ENCODE results near the gene DYNLT4. TPM values are rescaled to one million over a fixed set of nuclear protein-coding genes. Genes with fewer than 3 reads are reported as not detected.
"Not testable (repeated sequence)": the region's sequence is repeated elsewhere in the genome, so short reads cannot be mapped to it uniquely, and the experiment has no call there.

The DYNLT4 gene
- total and polyA plus RNA-seq, 10 donors = 0.15 to 2.1 (median 0.82) TPM; not detected in 3

GRCh38 chr1:44812822-44813543 lies 5.8 kb upstream of the DYNLT4 start:
- WGBS, 5 donors = 63 to 80% (median 73%) methylated on average over 45 to 48 of the region's 48 CpGs
- TF ChIP-seq POLR2A (IDR thresholded peaks at IDR 0.05) (no peak), POLR2AphosphoS5 (IDR thresholded peaks at IDR 0.05) (no peak)
- TF ChIP-seq, protein P1, sequence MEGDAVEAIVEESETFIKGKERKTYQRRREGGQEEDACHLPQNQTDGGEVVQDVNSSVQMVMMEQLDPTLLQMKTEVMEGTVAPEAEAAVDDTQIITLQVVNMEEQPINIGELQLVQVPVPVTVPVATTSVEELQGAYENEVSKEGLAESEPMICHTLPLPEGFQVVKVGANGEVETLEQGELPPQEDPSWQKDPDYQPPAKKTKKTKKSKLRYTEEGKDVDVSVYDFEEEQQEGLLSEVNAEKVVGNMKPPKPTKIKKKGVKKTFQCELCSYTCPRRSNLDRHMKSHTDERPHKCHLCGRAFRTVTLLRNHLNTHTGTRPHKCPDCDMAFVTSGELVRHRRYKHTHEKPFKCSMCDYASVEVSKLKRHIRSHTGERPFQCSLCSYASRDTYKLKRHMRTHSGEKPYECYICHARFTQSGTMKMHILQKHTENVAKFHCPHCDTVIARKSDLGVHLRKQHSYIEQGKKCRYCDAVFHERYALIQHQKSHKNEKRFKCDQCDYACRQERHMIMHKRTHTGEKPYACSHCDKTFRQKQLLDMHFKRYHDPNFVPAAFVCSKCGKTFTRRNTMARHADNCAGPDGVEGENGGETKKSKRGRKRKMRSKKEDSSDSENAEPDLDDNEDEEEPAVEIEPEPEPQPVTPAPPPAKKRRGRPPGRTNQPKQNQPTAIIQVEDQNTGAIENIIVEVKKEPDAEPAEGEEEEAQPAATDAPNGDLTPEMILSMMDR (IDR thresholded peaks at IDR 0.05 in 8 of 11, conservative IDR thresholded peaks at IDR 0.05 in 3 of 11) = no peak
- Histone ChIP-seq H3K27me3 (replicated peaks in 1 of 7) (no peaks in the 10 kb centered on the region), H3K36me3 (no peaks in the 10 kb centered on the region), H3K27ac (peak overlapping the region; percentile 71 to 98 (median 89)), H3K4me3 (peak overlapping the region in 7 of 8 donors; percentile 38 to 66 (median 47)), H3K9me3 (no peaks in the 10 kb centered on the region), H3K4me1 (peaks cover 34 to 80% (median 66%) of the 10 kb centered on the region in 6 donors)
- no peak for DNase-seq
- intact Hi-C loops (cut with DNase I; ENCODE audit: low total_unique reads) = no loop called here

DNA sequence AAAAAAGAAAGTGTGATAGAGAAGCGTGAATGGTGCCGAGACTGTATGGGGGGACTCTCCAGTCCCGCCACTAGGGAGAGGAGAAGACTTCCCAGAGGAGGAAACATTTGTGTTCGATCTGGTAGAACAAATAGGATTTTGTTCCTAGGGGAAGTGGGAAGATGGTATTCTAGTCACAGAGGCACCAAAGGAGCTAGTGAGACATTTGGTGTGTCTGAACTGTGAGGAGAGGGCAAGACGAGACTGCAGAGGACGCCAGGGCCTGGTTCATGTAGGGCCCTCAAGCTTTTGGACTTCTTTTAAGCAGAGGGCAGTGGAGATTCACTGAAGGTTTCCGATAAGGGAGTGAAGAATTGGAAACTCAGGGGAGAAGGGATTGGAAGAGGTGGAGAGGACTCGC lies 4.1 kb upstream of the DYNLT4 start:
- DNase-seq = peak; percentile 47
- TF ChIP-seq, protein P1 (IDR thresholded peaks at IDR 0.05 in 8 of 11, conservative IDR thresholded peaks at IDR 0.05 in 3 of 11) = no peak
- no peak for TF ChIP-seq POLR2A (IDR thresholded peaks at IDR 0.05)
- TF ChIP-seq POLR2AphosphoS5 (IDR thresholded peaks at IDR 0.05) = no peak

DNA sequence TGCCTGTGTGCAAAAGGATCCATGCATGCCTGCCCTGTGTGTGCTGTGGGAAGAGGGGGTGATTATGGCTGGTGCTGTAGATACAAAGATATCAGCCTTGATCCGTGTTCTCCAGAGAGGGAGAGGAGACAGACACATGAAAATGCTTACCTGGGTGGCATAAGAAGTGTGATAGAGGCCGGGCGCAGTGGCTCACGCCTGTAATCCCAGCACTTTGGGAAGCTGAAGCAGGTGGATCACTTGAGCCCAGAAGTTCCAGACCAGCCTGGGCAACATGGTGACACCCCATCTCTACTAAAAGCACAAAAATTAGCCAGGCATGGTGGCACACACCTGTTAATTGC lies 3.6 kb upstream of the DYNLT4 start:
- peaks cover 51 to 99% (median 87%) of the 10 kb centered on the region in 6 donors for H3K4me1 ChIP-seq
- H3K9me3 ChIP-seq; DNase-seq; intact Hi-C loops (cut with DNase I; ENCODE audit: low total_unique reads); H3K27me3 ChIP-seq (replicated peaks in 1 of 7): not testable (repeated sequence)
- peak overlapping the region in 1 of 8 donors; percentile 58 for H3K4me3 ChIP-seq
- H3K27ac ChIP-seq = peak overlapping the region; percentile 95 to 99 (median 96)
- H3K36me3 ChIP-seq = peaks cover 0 to 13% (median 10%) of the 10 kb centered on the region in 6 donors
- 80 to 93% (median 88%) methylated on average over 4 of the region's 4 CpGs for WGBS, 5 donors

More for the DNA sequence above, 4.1 kb upstream of the DYNLT4 start:
- peaks cover 51 to 94% (median 83%) of the 10 kb centered on the region in 6 donors for H3K4me1 ChIP-seq
- peak overlapping the region in 5 of 8 donors; percentile 95 to 99 (median 98) for H3K27ac ChIP-seq
- peaks cover 0 to 8% (median 5%) of the 10 kb centered on the region in 6 donors for H3K36me3 ChIP-seq
- H3K27me3 ChIP-seq (replicated peaks in 1 of 7) = no peaks in the 10 kb centered on the region
- no peak overlapping the region for H3K4me3 ChIP-seq
- 80 to 88% (median 83%) methylated on average over 8 of the region's 8 CpGs for WGBS, 5 donors
- intact Hi-C loops (cut with DNase I; ENCODE audit: low total_unique reads) = no loop called here
- H3K9me3 ChIP-seq = no peaks in the 10 kb centered on the region

GRCh38 chr1:44810101-44810761 lies 3.1 kb upstream of the DYNLT4 start:
- TF ChIP-seq, protein P1 (IDR thresholded peaks at IDR 0.05 in 8 of 11, conservative IDR thresholded peaks at IDR 0.05 in 3 of 11) = no peak
- peak; percentile 19 to 58 (median 36) for TF ChIP-seq POLR2AphosphoS5 (IDR thresholded peaks at IDR 0.05)
- Histone ChIP-seq H3K27ac (peak overlapping the region; percentile 95 to 99 (median 96)), H3K4me1 (peaks cover 51 to 100% (median 89%) of the 10 kb centered on the region in 6 donors), H3K4me3 (peak overlapping the region in 1 of 8 donors; percentile 58), H3K9me3 (no peaks in the 10 kb centered on the region), H3K36me3 (peaks cover 0 to 18% (median 15%) of the 10 kb centered on the region in 6 donors), H3K27me3 (replicated peaks in 1 of 7) (no peaks in the 10 kb centered on the region)
- intact Hi-C loops (cut with DNase I; ENCODE audit: low total_unique reads) = no loop called here
- WGBS, 5 donors = 23 to 31% (median 27%) methylated on average over 9 to 12 of the region's 12 CpGs
- peak; percentile 90 for DNase-seq

Data from spleen (tissue), 11 donors.